Hepatocyte (in vitro differentiated cells): ENCODE measurements around the gene COPB1. TPM values are rescaled to one million over a fixed set of nuclear protein-coding genes. Genes with fewer than 3 reads are reported as not detected.

Experiments used
- DNase-seq: peaks from one replicate; pipeline ENCODE4 v3.0.0-alpha.2; 2016; ENCODE audit warnings: low spot score
- H2AFZ ChIP-seq: fragments of 200-600 bp; sonication (generic); 2 replicates; pipeline ENCODE4 v1.6.0; 2016; ENCODE audit warnings: antibody characterized with exemption, mild to moderate bottlenecking
- H3K27ac ChIP-seq: fragments of 200-600 bp; sonication (generic); 2 replicates; pipeline ENCODE4 v1.5.1; 2016; ENCODE audit warnings: mild to moderate bottlenecking
- H3K27me3 ChIP-seq: fragments of 200-600 bp; sonication (generic); 2 replicates; pipeline ENCODE4 v1.6.1; 2016
- H3K36me3 ChIP-seq: fragments of 200-600 bp; sonication (generic); replicated peaks from 2 replicates; pipeline ENCODE4 v1.5.1; 2016; ENCODE audit warnings: low read depth; ENCODE audit not compliant: insufficient read depth
- H3K4me1 ChIP-seq: fragments of 200-600 bp; sonication (generic); 2 replicates; pipeline ENCODE4 v1.5.1; 2016; ENCODE audit warnings: mild to moderate bottlenecking, moderate library complexity; ENCODE audit not compliant: insufficient read depth
- H3K4me2 ChIP-seq: fragments of 200-600 bp; sonication (generic); 2 replicates; pipeline ENCODE4 v1.6.0; 2016
- H3K4me3 ChIP-seq: fragments of 200-600 bp; sonication (generic); 2 replicates; pipeline ENCODE4 v1.5.1; 2016; ENCODE audit warnings: mild to moderate bottlenecking
- H3K79me2 ChIP-seq: fragments of 200-600 bp; sonication (generic); 2 replicates; pipeline ENCODE4 v1.6.0; 2017; ENCODE audit warnings: mild to moderate bottlenecking
- H3K9me2 ChIP-seq: fragments of 200-600 bp; sonication (generic); replicated peaks from 2 replicates; pipeline ENCODE4 v1.6.0; 2017; ENCODE audit warnings: mild to moderate bottlenecking; ENCODE audit not compliant: insufficient read depth
- H3K9me3 ChIP-seq: fragments of 200-600 bp; sonication (generic); 2 replicates; pipeline ENCODE4 v1.5.1; 2016; ENCODE audit warnings: low read depth, mild to moderate bottlenecking
- H4K20me1 ChIP-seq: fragments of 200-600 bp; sonication (generic); 2 replicates; pipeline ENCODE4 v1.6.0; 2016; ENCODE audit warnings: mild to moderate bottlenecking; ENCODE audit not compliant: insufficient read depth, poor library complexity, severe bottlenecking
- CTCF ChIP-seq: fragments of 200-600 bp; sonication (generic); IDR thresholded peaks from 2 replicates; pipeline ENCODE4 v1.5.1; 2016; ENCODE audit warnings: antibody characterized with exemption, mild to moderate bottlenecking; ENCODE audit not compliant: poor library complexity
- EZH2 ChIP-seq: fragments of 200-600 bp; sonication (generic); IDR thresholded peaks from 2 replicates; pipeline ENCODE4 v1.6.1; 2016; ENCODE audit warnings: antibody characterized with exemption, mild to moderate bottlenecking, borderline replicate concordance
- EZH2phosphoT487 ChIP-seq: fragments of 200-600 bp; sonication (generic); IDR thresholded peaks from one replicate; pipeline ENCODE4 v1.6.1; 2018; ENCODE audit warnings: antibody characterized with exemption, mild to moderate bottlenecking, low read depth, moderate library complexity; ENCODE audit not compliant: unreplicated experiment, severe bottlenecking
- WGBS: methylation state at CpG from one replicate; pipeline ENCODE4 v1.1.6; 2016; ENCODE audit warnings: low lambda C conversion rate; ENCODE audit errors: missing lambda C conversion rate; 5-methylcytosine and 5-hydroxymethylcytosine counted together
- polyA plus RNA-seq: library from polyadenylated mRNA; unstranded; fragments of >200 nt; fragmentation: Nextera tagmentation; extraction: Ambion mirVana; gene quantifications from 2 replicates; pipeline ENCODE4 v1.2.1, GENCODE V29; 2016
- total RNA-seq: library from RNA; depleted of rRNA; stranded (reverse); fragments of >200 nt; gene quantifications from 2 replicates; pipeline ENCODE4 v1.2.3, GENCODE V29; 2014

COPB1 gene
- total and polyA plus RNA-seq, 2 experiments from 2014 or later = 87.5 to 228 TPM

GRCh38 chr11:14529321-14529720 is 29.7 kb upstream of the COPB1 start:
- H3K27me3 ChIP-seq = no peaks in the 10 kb centered on the region
- H3K9me2 ChIP-seq = no peaks in the 10 kb centered on the region
- no peaks in the 10 kb centered on the region for H3K9me3 ChIP-seq
- no peak overlapping the region for H3K4me2 ChIP-seq
- H3K36me3 ChIP-seq = no peaks in the 10 kb centered on the region
- H3K4me1 ChIP-seq = no peaks in the 10 kb centered on the region
- no peak overlapping the region for H3K27ac ChIP-seq
- 80% methylated on average over 3 of the region's 3 CpGs for WGBS
- no peaks in the 10 kb centered on the region for H3K79me2 ChIP-seq
- TF ChIP-seq CTCF = no peak
- TF ChIP-seq EZH2phosphoT487 = no peak
- TF ChIP-seq EZH2 = no peak
- no peak for DNase-seq
- no peaks in the 10 kb centered on the region for H4K20me1 ChIP-seq
- no peak overlapping the region for H2AFZ ChIP-seq
- no peak overlapping the region for H3K4me3 ChIP-seq

GRCh38 chr11:14522801-14523200 is 23.2 kb upstream of the COPB1 start:
- TF ChIP-seq EZH2 = no peak
- TF ChIP-seq EZH2phosphoT487 = no peak
- TF ChIP-seq CTCF = no peak
- no peaks in the 10 kb centered on the region for H4K20me1 ChIP-seq
- peaks cover 20% of the 10 kb centered on the region for H3K79me2 ChIP-seq
- no peak overlapping the region for H2AFZ ChIP-seq
- 97% methylated on average over 1 of the region's 1 CpG for WGBS
- no peaks in the 10 kb centered on the region for H3K27me3 ChIP-seq
- H3K4me1 ChIP-seq = peaks cover 7% of the 10 kb centered on the region
- H3K4me2 ChIP-seq = no peak overlapping the region
- DNase-seq = no peak
- H3K36me3 ChIP-seq = no peaks in the 10 kb centered on the region
- no peak overlapping the region for H3K4me3 ChIP-seq
- no peak overlapping the region for H3K27ac ChIP-seq
- no peaks in the 10 kb centered on the region for H3K9me3 ChIP-seq
- H3K9me2 ChIP-seq = no peaks in the 10 kb centered on the region

- TF ChIP-seq EZH2 = no peak
- no peak for TF ChIP-seq CTCF
- no peak for TF ChIP-seq EZH2phosphoT487
- H3K4me1 ChIP-seq = peaks cover 7% of the 10 kb centered on the region
- H3K27ac ChIP-seq = no peak overlapping the region
- DNase-seq = no peak
- no peaks in the 10 kb centered on the region for H3K9me2 ChIP-seq
- no peak overlapping the region for H2AFZ ChIP-seq
- no peaks in the 10 kb centered on the region for H3K27me3 ChIP-seq
- WGBS = 100% methylated on average over 1 of the region's 1 CpG
- no peaks in the 10 kb centered on the region for H4K20me1 ChIP-seq
- peaks cover 25% of the 10 kb centered on the region for H3K79me2 ChIP-seq
- H3K9me3 ChIP-seq = no peaks in the 10 kb centered on the region
- no peak overlapping the region for H3K4me3 ChIP-seq
- no peaks in the 10 kb centered on the region for H3K36me3 ChIP-seq
- no peak overlapping the region for H3K4me2 ChIP-seq
Observed at GRCh38 chr11:14522245-14522644, 22.6 kb upstream of the COPB1 start.

GRCh38 chr11:14520747-14521151 is 21.1 kb upstream of the COPB1 start:
- Histone ChIP-seq H2AFZ (peak overlapping the region; percentile 89), H3K9me2 (no peaks in the 10 kb centered on the region), H3K4me1 (peaks cover 7% of the 10 kb centered on the region), H3K27ac (peak overlapping the region; percentile 79), H3K4me3 (peak overlapping the region; percentile 48), H3K4me2 (peak overlapping the region; percentile 79), H3K9me3 (no peaks in the 10 kb centered on the region), H4K20me1 (no peaks in the 10 kb centered on the region), H3K27me3 (no peaks in the 10 kb centered on the region), H3K36me3 (no peaks in the 10 kb centered on the region), H3K79me2 (peaks cover 33% of the 10 kb centered on the region)
- 31% methylated on average over 11 of the region's 11 CpGs for WGBS
- no peak for TF ChIP-seq EZH2
- no peak for TF ChIP-seq CTCF
- TF ChIP-seq EZH2phosphoT487 = no peak
- DNase-seq = no peak
